Measurements from ENCODE around the gene TMEM207.
"Not testable (repeated sequence)": the region's sequence is repeated elsewhere in the genome, so short reads cannot be mapped to it uniquely, and the experiment has no call there.

Gene TMEM207

GRCh38 chr3:190485830-190486532 is 36.3 kb upstream of the TMEM207 start:
- in situ Hi-C loops (cut with MboI; ENCODE audit: low pct_unique_long_range_greater_than_20kb, low sequenced_read_pairs, unreplicated experiment): no loop called here
- no peak for TF ChIP-seq CTCF (IDR thresholded peaks at IDR 0.05; ENCODE audit: extremely low read depth, insufficient read depth, missing control alignments)
- no peak for DNase-seq (ENCODE audit: low spot score)

GRCh38 chr3:190481779-190482178 is 32.1 kb upstream of the TMEM207 start:
- in situ Hi-C loops (cut with MboI; ENCODE audit: low pct_unique_long_range_greater_than_20kb, low sequenced_read_pairs, unreplicated experiment): no loop called here
- no peak for TF ChIP-seq CTCF (IDR thresholded peaks at IDR 0.05; ENCODE audit: extremely low read depth, insufficient read depth, missing control alignments)
- no peak for DNase-seq (ENCODE audit: low spot score)

GRCh38 chr3:190473261-190473660 is 23.6 kb upstream of the TMEM207 start:
- DNase-seq (ENCODE audit: low spot score); in situ Hi-C loops (cut with MboI; ENCODE audit: low pct_unique_long_range_greater_than_20kb, low sequenced_read_pairs, unreplicated experiment): not testable (repeated sequence)

GRCh38 chr3:190467922-190468321 is 18.2 kb upstream of the TMEM207 start:
- DNase-seq (ENCODE audit: low spot score): no peak
- TF ChIP-seq CTCF (IDR thresholded peaks at IDR 0.05; ENCODE audit: extremely low read depth, insufficient read depth, missing control alignments): no peak
- in situ Hi-C loops (cut with MboI; ENCODE audit: low pct_unique_long_range_greater_than_20kb, low sequenced_read_pairs, unreplicated experiment): no loop called here

GRCh38 chr3:190458040-190458439 is 8.3 kb upstream of the TMEM207 start:
- DNase-seq (ENCODE audit: low spot score): no peak
- in situ Hi-C loops (cut with MboI; ENCODE audit: low pct_unique_long_range_greater_than_20kb, low sequenced_read_pairs, unreplicated experiment): no loop called here
- peak; percentile 14 for TF ChIP-seq CTCF (IDR thresholded peaks at IDR 0.05; ENCODE audit: extremely low read depth, insufficient read depth, missing control alignments)

GRCh38 chr3:190456770-190457169 is 7.1 kb upstream of the TMEM207 start:
- in situ Hi-C loops (cut with MboI; ENCODE audit: low pct_unique_long_range_greater_than_20kb, low sequenced_read_pairs, unreplicated experiment): no loop called here
- no peak for TF ChIP-seq CTCF (IDR thresholded peaks at IDR 0.05; ENCODE audit: extremely low read depth, insufficient read depth, missing control alignments)
- no peak for DNase-seq (ENCODE audit: low spot score)

GRCh38 chr3:190455828-190456227 is 6.1 kb upstream of the TMEM207 start:
- no peak for TF ChIP-seq CTCF (IDR thresholded peaks at IDR 0.05; ENCODE audit: extremely low read depth, insufficient read depth, missing control alignments)
- DNase-seq (ENCODE audit: low spot score): no peak
- in situ Hi-C loops (cut with MboI; ENCODE audit: low pct_unique_long_range_greater_than_20kb, low sequenced_read_pairs, unreplicated experiment): no loop called here

All from GM13977 (cell line).